BE2C (cell line): ENCODE measurements around the gene ASTL.
"Not testable (repeated sequence)": the region's sequence is repeated elsewhere in the genome, so short reads cannot be mapped to it uniquely, and the experiment has no call there.

ENCODE experiments used
- DNase-seq: peaks from one replicate; pipeline ENCODE4 v3.0.0-alpha.2; 2020
- H3K27me3 ChIP-seq: fragments of 250-450 bp; sonication (Bioruptor Pico); 2 replicates; pipeline ENCODE4 v1.5.1; 2020; ENCODE audit warnings: mild to moderate bottlenecking
- H3K36me3 ChIP-seq: fragments of 250-450 bp; sonication (Bioruptor Pico); 2 replicates; pipeline ENCODE4 v1.5.1; 2020; ENCODE audit warnings: mild to moderate bottlenecking
- H3K4me1 ChIP-seq: fragments of 250-450 bp; sonication (Bioruptor Pico); 2 replicates; pipeline ENCODE4 v1.5.1; 2020
- H3K4me3 ChIP-seq: 2 replicates; pipeline ENCODE4 v1.5.1; 2011; ENCODE audit warnings: low read depth, low read length
- H3K9me3 ChIP-seq: fragments of 250-450 bp; sonication (Bioruptor Pico); 2 replicates; pipeline ENCODE4 v1.5.1; 2020
- CTCF ChIP-seq: IDR thresholded peaks from 2 replicates; pipeline ENCODE4 v1.5.1; 2012; ENCODE audit warnings: mild to moderate bottlenecking, low read depth, low read length

Gene ASTL

GRCh38 chr2:96161898-96162297 is 23.6 kb upstream of the ASTL start:
- no peak overlapping the region for H3K4me3 ChIP-seq
- no peak for DNase-seq
- no peak for TF ChIP-seq CTCF
- H3K9me3 ChIP-seq = no peaks in the 10 kb centered on the region
- no peaks in the 10 kb centered on the region for H3K36me3 ChIP-seq
- no peaks in the 10 kb centered on the region for H3K27me3 ChIP-seq
- H3K4me1 ChIP-seq = no peaks in the 10 kb centered on the region

GRCh38 chr2:96160366-96160765 is 22.1 kb upstream of the ASTL start:
- H3K27me3 ChIP-seq, H3K9me3 ChIP-seq, H3K36me3 ChIP-seq, H3K4me1 ChIP-seq, DNase-seq, H3K4me3 ChIP-seq: not testable (repeated sequence)

GRCh38 chr2:96159084-96159830 is 21.0 kb upstream of the ASTL start:
- Histone ChIP-seq H3K4me3 (no peak overlapping the region), H3K4me1 (no peaks in the 10 kb centered on the region), H3K36me3 (no peaks in the 10 kb centered on the region), H3K27me3 (no peaks in the 10 kb centered on the region), H3K9me3 (no peaks in the 10 kb centered on the region)
- DNase-seq = no peak
- TF ChIP-seq CTCF = no peak

GRCh38 chr2:96158554-96158940 is 20.2 kb upstream of the ASTL start:
- Histone ChIP-seq H3K27me3 (no peaks in the 10 kb centered on the region), H3K4me1 (no peaks in the 10 kb centered on the region), H3K36me3 (no peaks in the 10 kb centered on the region), H3K9me3 (no peaks in the 10 kb centered on the region), H3K4me3 (no peak overlapping the region)
- no peak for DNase-seq
- TF ChIP-seq CTCF = no peak

GRCh38 chr2:96157649-96158553 is 19.6 kb upstream of the ASTL start:
- H3K9me3 ChIP-seq = no peaks in the 10 kb centered on the region
- no peak overlapping the region for H3K4me3 ChIP-seq
- no peak for TF ChIP-seq CTCF
- no peaks in the 10 kb centered on the region for H3K4me1 ChIP-seq
- DNase-seq = no peak
- H3K27me3 ChIP-seq = no peaks in the 10 kb centered on the region
- H3K36me3 ChIP-seq = no peaks in the 10 kb centered on the region

- no peak for TF ChIP-seq CTCF
- no peak overlapping the region for H3K4me3 ChIP-seq
- no peaks in the 10 kb centered on the region for H3K4me1 ChIP-seq
- H3K9me3 ChIP-seq = no peaks in the 10 kb centered on the region
- no peaks in the 10 kb centered on the region for H3K36me3 ChIP-seq
- H3K27me3 ChIP-seq = no peaks in the 10 kb centered on the region
- no peak for DNase-seq
Observed at GRCh38 chr2:96156926-96157648, 18.8 kb upstream of the ASTL start.
